Rectal smooth muscle tissue (tissue), 1 donor: ENCODE data around the gene MACROD2.

Experiments
- H3K27ac ChIP-seq: one replicate; pipeline ENCODE4 v1.7.0; 2013; ENCODE audit warnings: low read depth, low read length, inconsistent platforms
- H3K27me3 ChIP-seq: one replicate; pipeline ENCODE4 v1.7.0; 2013; ENCODE audit warnings: low read length; ENCODE audit not compliant: control insufficient read depth, insufficient read depth
- H3K36me3 ChIP-seq: one replicate; pipeline ENCODE4 v1.7.0; 2013; ENCODE audit warnings: low read length; ENCODE audit not compliant: control insufficient read depth, insufficient read depth
- H3K4me1 ChIP-seq: one replicate; pipeline ENCODE4 v1.7.0; 2013; ENCODE audit warnings: low read length; ENCODE audit not compliant: control insufficient read depth, insufficient read depth
- H3K4me3 ChIP-seq: one replicate; pipeline ENCODE4 v1.7.0; 2013; ENCODE audit warnings: low read length
- H3K9ac ChIP-seq: one replicate; pipeline ENCODE4 v1.7.0; 2013; ENCODE audit warnings: low read length

The MACROD2 gene

DNA sequence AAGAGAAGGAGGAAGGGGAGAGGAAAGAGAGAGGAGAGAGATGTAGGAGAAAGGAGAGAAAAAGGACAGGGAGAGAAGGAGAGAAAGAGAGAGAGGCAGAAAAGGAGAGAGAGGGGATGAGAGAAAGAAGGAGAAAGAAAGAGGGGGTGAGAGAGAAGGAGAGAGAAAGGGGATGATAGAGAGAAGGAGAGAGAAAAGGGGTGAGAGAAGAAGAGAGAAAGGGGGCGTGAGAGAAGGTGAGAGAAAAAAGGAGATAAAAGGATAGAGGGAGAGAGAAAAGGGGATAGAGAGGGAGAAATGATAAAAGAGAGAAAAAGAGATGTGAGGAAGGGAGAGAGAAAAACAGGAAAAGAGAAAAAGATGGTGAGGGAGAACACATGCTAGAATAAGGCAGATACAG is 1644.5 kb downstream of the MACROD2 start:
- Histone ChIP-seq H3K36me3 (no peaks in the 10 kb centered on the region), H3K4me1 (peaks cover 8% of the 10 kb centered on the region), H3K27ac (no peak overlapping the region), H3K4me3 (no peak overlapping the region), H3K27me3 (no peaks in the 10 kb centered on the region), H3K9ac (no peak overlapping the region)

DNA sequence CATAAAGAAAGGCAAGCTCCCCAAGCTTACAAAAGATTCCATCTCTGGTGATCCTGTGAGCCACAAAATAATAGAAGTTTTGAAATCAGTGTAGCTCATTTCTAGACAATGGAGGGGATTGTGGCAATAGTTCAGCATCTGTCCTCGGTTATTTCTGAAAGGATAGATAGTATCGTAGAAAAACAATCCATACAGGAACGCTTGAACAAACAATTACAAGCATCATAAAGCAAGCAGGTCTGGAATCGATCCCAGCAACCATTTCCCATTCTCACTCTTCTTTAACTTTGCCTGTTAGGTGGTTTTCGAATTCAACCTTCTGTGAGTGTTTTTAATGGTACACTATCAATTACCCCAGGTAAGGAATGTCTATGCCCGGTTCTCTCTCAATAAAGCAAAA is 1646.8 kb downstream of the MACROD2 start:
- Histone ChIP-seq H3K27ac (no peak overlapping the region), H3K9ac (no peak overlapping the region), H3K27me3 (no peaks in the 10 kb centered on the region), H3K4me1 (peaks cover 8% of the 10 kb centered on the region), H3K36me3 (no peaks in the 10 kb centered on the region), H3K4me3 (no peak overlapping the region)

DNA sequence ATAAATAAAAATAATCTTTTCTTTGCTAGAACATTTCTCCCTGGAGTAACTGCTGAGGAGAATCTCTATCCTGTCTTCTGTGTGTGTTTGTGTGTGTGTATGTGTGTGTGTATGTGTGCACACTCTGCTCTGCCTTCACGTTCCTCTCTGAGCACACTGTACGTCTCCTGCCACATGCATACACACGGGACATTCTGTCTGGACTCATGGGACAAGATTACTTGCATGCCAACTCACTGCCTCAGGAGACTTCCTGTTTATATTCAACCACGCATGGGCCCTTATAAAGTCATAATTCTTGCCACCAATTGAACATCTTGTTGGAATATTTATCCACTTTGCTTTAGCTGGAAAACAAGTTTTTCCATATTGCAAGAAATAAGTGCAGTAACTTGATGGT is 1647.4 kb downstream of the MACROD2 start:
- Histone ChIP-seq H3K4me1 (peaks cover 6% of the 10 kb centered on the region), H3K9ac (no peak overlapping the region), H3K27ac (no peak overlapping the region), H3K27me3 (no peaks in the 10 kb centered on the region), H3K4me3 (no peak overlapping the region), H3K36me3 (no peaks in the 10 kb centered on the region)

DNA sequence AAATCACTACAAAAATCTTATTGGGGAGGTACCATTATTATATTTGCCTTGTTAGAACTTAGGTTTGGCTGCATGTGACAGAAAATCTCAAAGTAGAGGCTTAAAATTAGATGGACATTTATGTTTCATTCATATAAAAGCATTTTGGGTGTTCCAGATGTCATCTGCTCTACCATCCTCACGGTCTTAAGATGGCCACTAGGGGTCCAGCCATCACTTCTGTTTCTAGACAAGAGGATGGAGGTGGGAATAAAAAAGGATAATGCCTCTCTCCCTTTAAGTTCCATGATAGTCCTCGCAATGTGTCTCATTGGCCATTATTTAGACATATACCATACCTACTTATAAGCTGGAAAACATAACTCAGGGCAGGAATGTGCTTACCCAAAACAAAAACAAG is 1648.4 kb downstream of the MACROD2 start:
- Histone ChIP-seq H3K4me3 (no peak overlapping the region), H3K4me1 (no peaks in the 10 kb centered on the region), H3K36me3 (no peaks in the 10 kb centered on the region), H3K9ac (no peak overlapping the region), H3K27me3 (no peaks in the 10 kb centered on the region), H3K27ac (no peak overlapping the region)

DNA sequence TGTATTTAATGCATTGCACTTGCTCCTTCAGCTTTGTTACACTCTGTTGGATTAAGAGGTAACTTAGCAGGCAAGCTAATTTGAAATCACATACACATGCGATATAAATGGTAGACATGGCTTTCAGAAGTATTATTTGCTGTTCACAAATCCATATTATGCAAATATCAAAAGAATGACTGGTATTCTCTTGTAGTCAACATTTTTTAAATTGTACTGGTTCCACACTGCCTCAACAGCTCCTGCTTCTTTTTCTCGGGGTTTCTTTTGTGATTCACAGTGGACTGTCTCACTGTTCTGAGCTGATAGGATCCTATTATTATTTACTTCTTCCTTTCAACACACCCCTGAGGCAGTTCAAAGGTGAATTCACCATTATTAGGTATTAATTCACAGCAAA is 1650.5 kb downstream of the MACROD2 start:
- Histone ChIP-seq H3K4me1 (no peaks in the 10 kb centered on the region), H3K27ac (no peak overlapping the region), H3K9ac (no peak overlapping the region), H3K36me3 (no peaks in the 10 kb centered on the region), H3K27me3 (no peaks in the 10 kb centered on the region), H3K4me3 (no peak overlapping the region)

DNA sequence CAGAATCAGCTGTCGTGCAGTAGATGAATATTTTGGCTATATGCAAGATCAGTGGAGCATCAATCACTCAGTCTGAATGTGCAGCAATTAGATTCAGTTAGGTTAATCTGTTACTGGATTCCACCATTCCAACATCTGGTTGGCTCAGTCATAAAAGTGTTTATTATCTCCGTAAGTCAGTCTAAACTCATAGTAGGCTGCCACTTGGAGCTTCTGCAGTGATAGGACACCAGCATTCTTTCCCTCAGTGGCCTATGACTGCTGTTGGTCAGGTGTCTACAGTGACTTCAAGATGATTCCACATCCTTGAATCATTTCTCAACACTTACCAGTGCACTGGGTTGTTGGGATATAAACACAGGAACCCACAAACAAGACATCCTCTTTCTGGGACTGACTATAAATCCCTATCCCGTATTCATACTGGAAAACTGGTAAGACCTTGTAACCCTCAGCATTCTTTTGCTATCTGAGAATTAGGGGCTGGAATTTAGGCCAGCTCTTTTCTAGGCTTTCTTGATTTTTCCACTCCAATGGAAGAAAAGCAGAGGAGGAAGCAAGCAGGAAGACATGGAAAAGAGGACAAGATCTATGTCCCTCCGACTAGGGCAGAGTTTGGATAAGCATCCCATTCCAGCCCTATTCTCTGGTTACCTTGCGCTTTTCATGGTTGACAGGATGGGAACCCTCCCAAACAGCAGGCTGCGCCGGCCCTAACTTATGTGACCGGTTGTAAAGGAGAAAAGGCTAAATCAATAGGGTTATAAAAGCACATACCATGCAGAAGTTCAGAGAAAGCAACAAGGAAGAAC is 1658.3 kb downstream of the MACROD2 start:
- Histone ChIP-seq H3K4me1 (peaks cover 8% of the 10 kb centered on the region), H3K9ac (no peak overlapping the region), H3K27ac (no peak overlapping the region), H3K4me3 (no peak overlapping the region), H3K27me3 (no peaks in the 10 kb centered on the region), H3K36me3 (no peaks in the 10 kb centered on the region)

DNA sequence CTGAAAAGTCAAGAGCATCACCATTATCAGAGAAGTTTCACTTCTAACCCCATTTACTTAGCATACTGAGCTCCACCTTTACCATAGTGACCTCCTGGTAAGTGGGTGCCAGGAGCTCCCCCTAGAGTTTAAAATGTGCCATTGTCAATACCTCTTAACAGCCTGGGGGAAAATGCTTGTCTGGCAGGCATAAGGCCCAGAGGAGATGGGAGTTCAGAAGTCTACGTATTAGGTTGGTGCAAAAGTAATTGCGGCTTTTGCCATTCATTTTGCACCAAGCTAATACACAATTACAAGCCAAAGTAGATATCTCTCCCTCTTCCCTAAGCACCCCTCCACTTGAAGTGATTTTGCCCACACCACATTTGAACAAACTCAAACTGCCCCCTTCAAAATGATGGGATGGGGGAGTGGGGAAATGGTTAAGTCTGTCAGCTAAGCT is 1658.9 kb downstream of the MACROD2 start:
- Histone ChIP-seq H3K9ac (no peak overlapping the region), H3K4me1 (peaks cover 8% of the 10 kb centered on the region), H3K4me3 (no peak overlapping the region), H3K27me3 (no peaks in the 10 kb centered on the region), H3K27ac (no peak overlapping the region), H3K36me3 (no peaks in the 10 kb centered on the region)

DNA sequence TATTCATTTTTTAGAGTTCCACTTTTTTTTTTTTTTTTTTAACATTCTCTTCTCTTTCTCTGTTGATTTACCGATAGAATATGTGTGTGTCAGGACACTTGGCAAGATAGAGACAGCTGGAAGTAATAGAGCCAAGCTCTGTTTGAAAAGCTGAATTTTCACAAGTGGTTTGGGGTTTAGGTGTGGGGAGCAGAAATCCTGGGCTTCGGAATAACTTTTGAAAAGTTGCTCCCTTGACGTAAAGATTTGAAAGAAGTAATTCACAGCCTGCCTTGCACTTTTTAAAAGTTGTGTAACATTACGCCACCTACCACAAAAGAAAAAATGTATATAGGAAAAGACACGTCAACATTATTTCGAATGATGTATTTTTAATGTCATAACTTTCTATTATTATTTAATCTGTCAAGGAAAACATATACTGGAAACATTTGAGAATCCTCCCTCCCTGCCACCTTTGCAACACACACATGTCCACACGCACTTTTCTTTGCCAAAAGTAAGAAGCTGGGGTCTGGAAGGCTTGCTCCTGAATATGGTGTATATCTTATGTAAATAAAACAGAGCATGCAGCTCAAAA is 1660.1 kb downstream of the MACROD2 start:
- peaks cover 8% of the 10 kb centered on the region for H3K4me1 ChIP-seq
- H3K27me3 ChIP-seq, result no peaks in the 10 kb centered on the region
- H3K27ac ChIP-seq, result no peak overlapping the region
- H3K36me3 ChIP-seq, result no peaks in the 10 kb centered on the region
- H3K4me3 ChIP-seq, result no peak overlapping the region
- H3K9ac ChIP-seq, result no peak overlapping the region

DNA sequence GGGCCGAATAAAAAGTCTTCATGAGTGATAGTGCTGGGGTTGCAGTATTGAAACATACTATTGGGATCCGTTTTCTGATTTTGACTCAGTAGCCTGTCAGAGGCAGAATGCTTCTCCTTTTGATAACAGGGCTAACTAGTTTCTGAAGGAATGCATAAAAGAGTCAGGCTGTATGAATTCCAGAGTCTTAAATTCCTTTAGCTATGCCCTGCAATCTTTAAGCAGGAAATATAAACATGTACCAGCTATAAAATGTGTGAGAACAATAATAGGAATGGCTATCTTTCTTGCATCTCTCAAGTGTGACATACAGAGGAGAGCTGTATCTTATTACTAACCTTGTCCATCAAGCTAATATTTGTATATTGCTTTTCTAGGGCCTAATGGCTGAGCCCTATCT is 1660.8 kb downstream of the MACROD2 start:
- Histone ChIP-seq H3K36me3 (no peaks in the 10 kb centered on the region), H3K27ac (no peak overlapping the region), H3K4me3 (no peak overlapping the region), H3K27me3 (no peaks in the 10 kb centered on the region), H3K4me1 (peaks cover 8% of the 10 kb centered on the region), H3K9ac (no peak overlapping the region)

DNA sequence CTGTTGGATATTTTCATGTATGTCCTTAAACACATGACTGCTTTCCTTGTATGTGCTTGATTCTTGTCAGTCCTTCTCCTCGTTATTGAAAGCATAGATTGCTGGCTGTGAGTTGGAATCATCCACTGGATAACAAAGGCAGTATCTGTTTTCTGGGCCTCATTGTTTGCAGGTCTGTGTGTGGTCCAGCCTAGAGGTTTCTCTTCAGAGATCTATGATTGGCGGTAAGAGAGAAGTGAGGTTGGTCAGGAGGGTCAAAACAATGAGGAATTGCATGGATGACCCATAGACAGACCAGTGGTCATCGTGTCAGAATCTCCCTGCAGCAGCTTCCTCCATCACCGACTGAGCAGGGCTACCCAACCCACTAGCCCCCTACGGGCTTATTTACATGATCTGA is 1663.0 kb downstream of the MACROD2 start:
- no peaks in the 10 kb centered on the region for H3K36me3 ChIP-seq
- no peaks in the 10 kb centered on the region for H3K27me3 ChIP-seq
- no peak overlapping the region for H3K9ac ChIP-seq
- H3K4me3 ChIP-seq, result no peak overlapping the region
- H3K4me1 ChIP-seq, result peaks cover 8% of the 10 kb centered on the region
- H3K27ac ChIP-seq, result no peak overlapping the region

DNA sequence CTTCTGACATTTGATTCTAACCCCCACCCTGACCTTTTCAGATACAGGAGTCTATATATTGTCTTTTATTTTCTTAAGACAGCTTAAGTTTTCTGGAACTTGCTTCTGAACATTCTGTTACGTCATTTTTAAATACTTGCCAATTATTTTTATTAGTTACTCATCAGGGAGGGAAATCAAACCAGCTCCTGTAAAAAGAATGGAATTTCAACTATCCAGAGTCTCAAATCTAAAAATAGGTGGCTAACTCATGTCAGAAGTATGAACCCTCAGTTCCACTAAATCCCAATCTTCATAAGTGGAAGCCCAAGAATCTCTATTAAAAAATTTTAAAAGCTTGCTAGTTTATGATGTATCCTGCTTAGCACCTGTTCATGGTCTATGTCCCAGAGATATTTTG is 1677.9 kb downstream of the MACROD2 start:
- Histone ChIP-seq H3K27ac (no peak overlapping the region), H3K27me3 (no peaks in the 10 kb centered on the region), H3K4me1 (no peaks in the 10 kb centered on the region), H3K4me3 (no peak overlapping the region), H3K36me3 (no peaks in the 10 kb centered on the region), H3K9ac (no peak overlapping the region)

DNA sequence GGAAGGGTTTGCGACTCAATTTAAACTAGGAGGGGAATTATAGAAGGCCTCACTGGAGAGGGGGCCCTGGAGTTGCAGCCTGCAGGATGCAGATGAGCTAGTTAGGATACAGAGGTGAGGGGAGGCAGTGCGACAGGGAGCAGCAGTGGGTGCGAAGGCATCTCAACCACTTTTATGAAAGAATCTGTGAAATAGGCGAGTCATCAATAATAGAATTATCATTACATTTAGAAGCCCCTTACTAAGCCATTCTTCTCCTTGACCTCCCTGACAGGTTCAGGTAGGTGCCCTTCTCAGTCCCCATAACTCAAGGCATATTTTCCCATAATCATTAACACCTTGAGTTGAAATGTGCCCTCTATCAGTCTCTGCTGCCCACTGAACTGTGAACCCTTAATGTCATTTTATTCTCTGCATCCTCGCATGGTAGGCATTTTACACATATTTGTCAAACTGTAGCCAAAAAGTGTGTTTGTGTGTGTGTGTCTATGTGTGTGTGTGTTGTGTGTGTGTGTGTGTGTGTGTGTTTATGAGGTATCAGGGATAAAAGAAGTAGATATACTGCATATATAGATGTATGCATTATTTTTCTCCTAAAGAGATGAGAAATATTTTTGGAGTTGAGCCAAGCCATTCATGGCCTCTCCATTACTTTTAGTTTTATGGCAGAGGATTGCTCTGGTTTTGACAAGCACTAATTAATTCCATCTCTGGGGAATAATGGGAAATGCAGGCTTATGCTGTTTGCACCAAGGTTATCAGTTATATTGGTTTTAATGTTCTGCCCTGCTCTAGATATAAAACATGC is 1679.1 kb downstream of the MACROD2 start:
- H3K4me3 ChIP-seq, result no peak overlapping the region
- no peaks in the 10 kb centered on the region for H3K4me1 ChIP-seq
- H3K27me3 ChIP-seq, result no peaks in the 10 kb centered on the region
- no peak overlapping the region for H3K9ac ChIP-seq
- no peaks in the 10 kb centered on the region for H3K36me3 ChIP-seq
- no peak overlapping the region for H3K27ac ChIP-seq
